Naive thymus-derived CD8-positive, alpha-beta T cell (primary cell): ENCODE results near the gene PDE4B. TPM values are rescaled to one million over a fixed set of nuclear protein-coding genes. Genes with fewer than 3 reads are reported as not detected.
"Not testable (repeated sequence)": the region's sequence is repeated elsewhere in the genome, so short reads cannot be mapped to it uniquely, and the experiment has no call there.

ENCODE experiments used
- ATAC-seq, 2 donors: fragments of 150-1000 bp; cut with Tn5 transposase in 1 of 2; sonication (Bioruptor Pico), chemical (Tn5 transposase) in 1 of 2; 1 replicate in 1 of 2; 2 replicates in 1 of 2; pipeline ENCODE4 v1.10.0; 2021; ENCODE audit warnings: mild to moderate bottlenecking in 2 of 2, moderate library complexity in 2 of 2
- POLR2A ChIA-PET: fragments of 350-600 bp; sonication (Branson Sonifier 250); formaldehyde crosslinking; loops from one replicate; lab custom pipeline; 2021; ENCODE audit warnings: antibody characterized with exemption; lab: Charles Lee
- DNase-seq, 10 donors: peaks; one replicate each; pipeline versions ENCODE4 v3.0.0 to v3.0.0-alpha.2; 2020 to 2022
- H3K27ac Mint-ChIP-seq, 10 donors: one replicate each; pipeline ENCODE4 v1.8.0; 2020 to 2022; ENCODE audit warnings: mild to moderate bottlenecking in 10 of 10, mixed read lengths in 10 of 10, moderate library complexity in 4 of 10, inconsistent platforms in 1 of 10
- H3K27me3 Mint-ChIP-seq, 5 donors: one replicate each; pipeline ENCODE4 v1.8.0; 2021 to 2022; ENCODE audit warnings: mixed read lengths in 5 of 5
- H3K36me3 Mint-ChIP-seq, 3 donors: one replicate each; pipeline ENCODE4 v1.8.0; 2020 to 2022; ENCODE audit warnings: mixed read lengths in 3 of 3, mild to moderate bottlenecking in 2 of 3, inconsistent platforms in 1 of 3
- H3K4me1 Mint-ChIP-seq, 4 donors: one replicate each; pipeline ENCODE4 v1.8.0; 2021 to 2022; ENCODE audit warnings: mixed read lengths in 4 of 4
- H3K4me3 Mint-ChIP-seq, 10 donors: one replicate each; pipeline ENCODE4 v1.8.0; 2020 to 2022; ENCODE audit warnings: mild to moderate bottlenecking in 10 of 10, mixed read lengths in 10 of 10, moderate library complexity in 6 of 10, inconsistent platforms in 1 of 10
- H3K9me3 Mint-ChIP-seq, 9 donors: one replicate each; pipeline ENCODE4 v1.8.0; 2020 to 2022; ENCODE audit warnings: mixed read lengths in 9 of 9, mild to moderate bottlenecking in 3 of 9, inconsistent platforms in 1 of 9, moderate library complexity in 1 of 9
- polyA plus RNA-seq, 3 donors: library from polyadenylated mRNA; unstranded; fragments of 300-500 nt; fragmentation: Illumina TruSeq; gene quantifications; one replicate each; pipeline ENCODE4 v1.2.3, GENCODE V29; 2021
- total RNA-seq, 8 experiments: library from RNA in 2 of 8; stranded (reverse) in 2 of 8; gene quantifications; one replicate each; pipeline ENCODE4 v1.2.3 and lab custom pipeline; 2021 to 2026

Gene PDE4B
- total and polyA plus RNA-seq, 5 experiments from 2014 or later: 27.4 to 35.2 (median 31.9) TPM

DNA sequence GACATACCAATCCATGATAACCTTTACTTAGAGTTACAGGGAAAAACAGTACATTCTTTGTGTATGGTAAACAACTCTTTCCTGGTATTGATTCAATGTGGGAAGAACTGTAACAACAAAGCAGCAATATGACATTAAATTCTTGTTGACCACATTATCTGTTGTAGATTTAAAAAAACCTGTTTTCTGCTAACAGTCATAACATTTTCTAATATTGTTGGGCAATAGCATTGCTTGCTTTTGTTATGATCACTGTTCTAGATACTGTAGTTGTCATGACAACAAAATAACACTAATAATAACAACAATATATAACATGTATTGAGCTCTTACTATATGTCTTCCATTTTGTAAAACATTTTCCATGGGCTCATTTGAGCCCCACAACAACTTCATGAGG, 54.2 kb downstream of the PDE4B start:
- H3K27me3 Mint-ChIP-seq: peaks cover 0 to 8% (median 0%) of the 10 kb centered on the region in 5 donors
- no peak overlapping the region for H3K4me3 Mint-ChIP-seq
- H3K4me1 Mint-ChIP-seq: no peaks in the 10 kb centered on the region
- peaks cover 0 to 17% (median 3%) of the 10 kb centered on the region in 3 donors for H3K36me3 Mint-ChIP-seq
- H3K9me3 Mint-ChIP-seq: peaks cover 8 to 35% (median 17%) of the 10 kb centered on the region in 9 donors
- POLR2A ChIA-PET: no interaction called here
- no peak overlapping the region for H3K27ac Mint-ChIP-seq
- no peak for ATAC-seq
- no peak for DNase-seq

- Mint-ChIP-seq H3K27me3 (peaks cover 0 to 8% (median 0%) of the 10 kb centered on the region in 5 donors), H3K36me3 (peaks cover 0 to 17% (median 3%) of the 10 kb centered on the region in 3 donors), H3K4me1 (no peaks in the 10 kb centered on the region), H3K9me3 (peaks cover 14 to 41% (median 21%) of the 10 kb centered on the region in 9 donors), H3K4me3 (no peak overlapping the region), H3K27ac (no peak overlapping the region)
- DNase-seq (no peak), ATAC-seq (no peak)
- POLR2A ChIA-PET: no interaction called here
Measured at GRCh38 chr1:65850281-65850680, 57.6 kb downstream of the PDE4B start.

- peaks cover 4 to 30% (median 11%) of the 10 kb centered on the region in 9 donors for H3K9me3 Mint-ChIP-seq
- not testable (repeated sequence) for H3K4me3 Mint-ChIP-seq
Measured at GRCh38 chr1:65856591-65856990, 63.9 kb downstream of the PDE4B start.

GRCh38 chr1:65866439-65866838, 73.7 kb downstream of the PDE4B start:
- no peaks in the 10 kb centered on the region for H3K4me1 Mint-ChIP-seq
- POLR2A ChIA-PET: no interaction called here
- peaks cover 9 to 31% (median 17%) of the 10 kb centered on the region in 5 donors for H3K27me3 Mint-ChIP-seq

More at GRCh38 chr1:65856591-65856990, 63.9 kb downstream of the PDE4B start:
- DNase-seq, ATAC-seq, H3K27ac Mint-ChIP-seq, POLR2A ChIA-PET, H3K4me1 Mint-ChIP-seq, H3K36me3 Mint-ChIP-seq: not testable (repeated sequence)
- peaks cover 0 to 25% (median 2%) of the 10 kb centered on the region in 5 donors for H3K27me3 Mint-ChIP-seq

GRCh38 chr1:65872301-65872700, 79.6 kb downstream of the PDE4B start:
- no peak for ATAC-seq
- POLR2A ChIA-PET: no interaction called here
- peaks cover 3 to 20% (median 4%) of the 10 kb centered on the region in 5 donors for H3K27me3 Mint-ChIP-seq

More at GRCh38 chr1:65866439-65866838, 73.7 kb downstream of the PDE4B start:
- ATAC-seq (no peak), DNase-seq (no peak)
- no peak overlapping the region for H3K4me3 Mint-ChIP-seq
- peaks cover 6 to 36% (median 17%) of the 10 kb centered on the region in 9 donors for H3K9me3 Mint-ChIP-seq
- no peak overlapping the region for H3K27ac Mint-ChIP-seq
- H3K36me3 Mint-ChIP-seq: peaks cover 0 to 18% (median 0%) of the 10 kb centered on the region in 3 donors

DNA sequence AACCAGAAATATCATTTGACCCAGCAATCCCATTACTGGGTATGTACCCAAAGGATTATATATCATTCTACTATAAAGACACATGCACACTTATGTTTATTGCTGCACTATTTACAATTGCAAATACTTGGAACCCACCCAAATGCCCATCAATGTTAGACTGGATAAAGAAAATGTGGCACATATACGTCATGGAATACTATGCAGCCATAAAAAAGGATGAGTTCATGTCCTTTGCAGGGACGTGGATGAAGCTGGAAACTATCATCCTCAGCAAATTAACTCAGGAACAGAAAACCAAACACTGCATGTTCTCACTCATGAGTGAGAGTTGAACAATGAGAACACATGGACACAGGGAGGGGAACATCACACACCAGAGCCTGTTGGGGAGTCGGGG, 85.6 kb downstream of the PDE4B start:
- H3K27ac Mint-ChIP-seq, H3K4me3 Mint-ChIP-seq, H3K36me3 Mint-ChIP-seq, POLR2A ChIA-PET, H3K4me1 Mint-ChIP-seq, DNase-seq, H3K27me3 Mint-ChIP-seq, ATAC-seq: not testable (repeated sequence)
- peaks cover 0 to 19% (median 9%) of the 10 kb centered on the region in 9 donors for H3K9me3 Mint-ChIP-seq

More at GRCh38 chr1:65872301-65872700, 79.6 kb downstream of the PDE4B start:
- no peak overlapping the region for H3K27ac Mint-ChIP-seq
- H3K9me3 Mint-ChIP-seq: peaks cover 0 to 7% (median 2%) of the 10 kb centered on the region in 9 donors
- H3K36me3 Mint-ChIP-seq: no peaks in the 10 kb centered on the region
- no peaks in the 10 kb centered on the region for H3K4me1 Mint-ChIP-seq
- H3K4me3 Mint-ChIP-seq: no peak overlapping the region
- DNase-seq: no peak

- H3K27me3 Mint-ChIP-seq: peaks cover 0 to 8% (median 0%) of the 10 kb centered on the region in 5 donors
- H3K27ac Mint-ChIP-seq: no peak overlapping the region
- ATAC-seq: no peak
Measured at GRCh38 chr1:65880611-65881010, 87.9 kb downstream of the PDE4B start.

GRCh38 chr1:65881067-65881594, 88.4 kb downstream of the PDE4B start:
- DNase-seq (no peak), ATAC-seq (no peak)
- Mint-ChIP-seq H3K4me1 (no peaks in the 10 kb centered on the region), H3K27me3 (peaks cover 0 to 8% (median 0%) of the 10 kb centered on the region in 5 donors), H3K4me3 (no peak overlapping the region), H3K36me3 (no peaks in the 10 kb centered on the region), H3K9me3 (peaks cover 0 to 19% (median 7%) of the 10 kb centered on the region in 9 donors), H3K27ac (no peak overlapping the region)
- POLR2A ChIA-PET: no interaction called here

More at GRCh38 chr1:65880611-65881010, 87.9 kb downstream of the PDE4B start:
- no peaks in the 10 kb centered on the region for H3K4me1 Mint-ChIP-seq
- no peak for DNase-seq
- no peaks in the 10 kb centered on the region for H3K36me3 Mint-ChIP-seq
- POLR2A ChIA-PET: no interaction called here
- peaks cover 0 to 19% (median 9%) of the 10 kb centered on the region in 9 donors for H3K9me3 Mint-ChIP-seq
- no peak overlapping the region for H3K4me3 Mint-ChIP-seq

- Mint-ChIP-seq H3K9me3 (peaks cover 0 to 14% (median 7%) of the 10 kb centered on the region in 9 donors), H3K27me3 (peaks cover 0 to 8% (median 0%) of the 10 kb centered on the region in 5 donors)
- no peak for ATAC-seq
Measured at GRCh38 chr1:65882076-65882475, 89.4 kb downstream of the PDE4B start.

DNA sequence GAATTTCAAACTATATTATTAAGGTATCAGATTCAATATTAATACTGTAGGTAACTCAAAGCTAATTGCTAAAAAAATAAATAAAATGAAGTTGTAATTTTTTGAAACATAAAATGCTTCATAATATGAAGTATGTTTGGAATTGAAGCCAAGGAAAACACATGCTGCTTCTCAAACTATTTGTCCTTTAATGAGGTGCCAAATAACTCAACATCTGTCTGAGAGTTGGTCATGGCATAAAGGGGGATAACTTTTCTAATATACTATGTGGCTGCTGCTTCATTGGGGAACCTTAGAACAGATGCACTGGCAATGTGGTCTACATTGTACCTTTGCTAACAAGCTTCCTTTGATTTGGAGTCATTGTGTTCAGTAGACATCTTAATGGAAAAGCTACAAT, 96.7 kb downstream of the PDE4B start:
- DNase-seq (no peak), ATAC-seq (no peak)
- peaks cover 5 to 17% (median 7%) of the 10 kb centered on the region in 5 donors for H3K27me3 Mint-ChIP-seq
- no peaks in the 10 kb centered on the region for H3K4me1 Mint-ChIP-seq
- H3K27ac Mint-ChIP-seq: no peak overlapping the region
- peaks cover 0 to 11% (median 3%) of the 10 kb centered on the region in 9 donors for H3K9me3 Mint-ChIP-seq
- H3K4me3 Mint-ChIP-seq: no peak overlapping the region
- POLR2A ChIA-PET: no interaction called here
- H3K36me3 Mint-ChIP-seq: peaks cover 0 to 6% (median 0%) of the 10 kb centered on the region in 3 donors

More at GRCh38 chr1:65882076-65882475, 89.4 kb downstream of the PDE4B start:
- POLR2A ChIA-PET: no interaction called here
- no peaks in the 10 kb centered on the region for H3K4me1 Mint-ChIP-seq
- no peaks in the 10 kb centered on the region for H3K36me3 Mint-ChIP-seq
- H3K4me3 Mint-ChIP-seq: no peak overlapping the region
- no peak overlapping the region for H3K27ac Mint-ChIP-seq
- no peak for DNase-seq

DNA sequence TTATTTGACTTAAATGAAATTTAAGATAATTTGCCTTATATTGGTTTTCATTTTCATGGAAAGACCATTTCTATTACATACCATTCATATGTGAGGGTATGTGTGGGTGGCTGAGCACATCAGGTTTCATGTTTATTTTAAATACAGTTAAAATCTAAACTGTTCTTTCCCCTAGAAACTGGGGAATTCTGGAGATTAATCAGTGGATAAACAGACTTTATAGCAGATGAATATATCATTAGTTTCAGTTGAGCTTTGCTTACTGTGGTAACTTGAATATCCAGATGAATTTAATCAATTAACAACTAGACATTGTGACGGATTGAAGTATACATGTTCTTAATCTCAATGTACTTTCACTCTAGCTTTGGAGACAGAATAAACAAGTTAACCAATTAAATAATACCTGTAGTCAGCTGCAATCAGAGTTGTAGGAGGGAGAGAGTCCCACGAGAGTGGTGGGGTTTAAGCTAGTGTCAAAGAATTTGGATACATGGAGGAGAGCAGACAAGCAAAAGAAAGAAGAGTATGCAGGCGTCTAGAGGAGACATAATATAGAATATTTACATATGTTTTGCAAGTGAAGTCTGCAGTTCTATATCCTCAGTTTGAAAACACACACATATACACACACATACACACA, 97.6 kb downstream of the PDE4B start:
- peaks cover 0 to 6% (median 0%) of the 10 kb centered on the region in 3 donors for H3K36me3 Mint-ChIP-seq
- DNase-seq (no peak), ATAC-seq (no peak)
- H3K27me3 Mint-ChIP-seq: peaks cover 5 to 17% (median 7%) of the 10 kb centered on the region in 5 donors
- H3K9me3 Mint-ChIP-seq: peaks cover 0 to 11% (median 3%) of the 10 kb centered on the region in 9 donors
- POLR2A ChIA-PET: no interaction called here
- H3K4me3 Mint-ChIP-seq: no peak overlapping the region
- no peaks in the 10 kb centered on the region for H3K4me1 Mint-ChIP-seq
- no peak overlapping the region for H3K27ac Mint-ChIP-seq

DNA sequence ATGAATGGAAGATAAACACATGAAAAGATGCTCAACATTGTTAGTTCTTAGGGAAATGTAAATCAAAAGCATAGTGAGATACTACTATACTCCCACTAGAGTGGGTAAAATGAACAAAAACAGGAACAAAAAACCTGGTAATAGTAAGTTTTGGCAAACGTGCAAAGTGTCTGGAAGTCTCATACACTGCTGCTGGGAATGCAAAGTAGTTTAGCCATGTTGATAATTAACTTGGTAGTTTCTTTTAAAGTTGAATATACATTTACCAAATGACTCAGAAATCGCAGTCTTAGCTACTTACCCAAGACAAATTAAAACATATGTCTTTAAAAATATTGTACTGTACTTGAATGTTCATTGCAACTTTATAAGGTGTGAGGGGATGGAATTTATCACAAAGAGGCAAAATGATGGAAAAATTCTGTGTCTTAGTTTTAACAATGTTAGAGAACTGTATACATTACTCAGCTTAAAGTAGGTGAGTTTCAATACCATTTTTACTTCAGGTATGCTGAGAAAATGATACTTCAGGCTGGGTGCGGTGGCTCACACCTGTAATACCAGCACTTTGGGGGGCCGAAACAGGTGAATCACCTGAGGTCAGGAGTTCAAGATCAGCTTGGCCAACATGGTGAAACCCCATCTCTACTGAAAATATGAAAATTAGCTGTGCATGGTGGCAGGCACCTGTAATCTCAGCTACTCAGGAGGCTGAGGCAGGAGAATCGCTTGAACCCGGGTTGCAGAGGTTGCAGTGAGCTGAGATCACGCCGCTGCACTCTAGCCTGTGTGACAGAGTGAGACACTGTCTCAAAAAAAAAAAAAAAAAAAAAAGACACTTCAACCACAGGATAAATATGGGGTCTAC, 102.3 kb downstream of the PDE4B start:
- ATAC-seq (no peak), DNase-seq (no peak)
- H3K4me1 Mint-ChIP-seq: no peaks in the 10 kb centered on the region
- no peak overlapping the region for H3K27ac Mint-ChIP-seq
- H3K4me3 Mint-ChIP-seq: no peak overlapping the region
- H3K36me3 Mint-ChIP-seq: no peaks in the 10 kb centered on the region
- POLR2A ChIA-PET: no interaction called here
- peaks cover 0 to 27% (median 4%) of the 10 kb centered on the region in 9 donors for H3K9me3 Mint-ChIP-seq
- peaks cover 5 to 41% (median 10%) of the 10 kb centered on the region in 5 donors for H3K27me3 Mint-ChIP-seq
